Rectal smooth muscle tissue (tissue), 1 donor: Measurements from ENCODE around the gene MIGA1.

Source experiments
- H3K27ac ChIP-seq: one replicate; pipeline ENCODE4 v1.7.0; 2013; ENCODE audit warnings: low read depth, low read length, inconsistent platforms
- H3K27me3 ChIP-seq: one replicate; pipeline ENCODE4 v1.7.0; 2013; ENCODE audit warnings: low read length; ENCODE audit not compliant: control insufficient read depth, insufficient read depth
- H3K36me3 ChIP-seq: one replicate; pipeline ENCODE4 v1.7.0; 2013; ENCODE audit warnings: low read length; ENCODE audit not compliant: control insufficient read depth, insufficient read depth
- H3K4me1 ChIP-seq: one replicate; pipeline ENCODE4 v1.7.0; 2013; ENCODE audit warnings: low read length; ENCODE audit not compliant: control insufficient read depth, insufficient read depth
- H3K4me3 ChIP-seq: one replicate; pipeline ENCODE4 v1.7.0; 2013; ENCODE audit warnings: low read length
- H3K9ac ChIP-seq: one replicate; pipeline ENCODE4 v1.7.0; 2013; ENCODE audit warnings: low read length

Gene MIGA1

GRCh38 chr1:77832901-77833300 is 53.5 kb downstream of the MIGA1 start:
- H3K9ac ChIP-seq: no peak overlapping the region
- no peak overlapping the region for H3K4me3 ChIP-seq
- H3K36me3 ChIP-seq: no peaks in the 10 kb centered on the region
- H3K27ac ChIP-seq: peak overlapping the region; percentile 83
- H3K4me1 ChIP-seq: peaks cover 29% of the 10 kb centered on the region
- no peaks in the 10 kb centered on the region for H3K27me3 ChIP-seq

- H3K36me3 ChIP-seq: no peaks in the 10 kb centered on the region
- H3K4me3 ChIP-seq: no peak overlapping the region
- H3K27ac ChIP-seq: peak overlapping the region; percentile 83
- H3K27me3 ChIP-seq: no peaks in the 10 kb centered on the region
- H3K9ac ChIP-seq: no peak overlapping the region
- H3K4me1 ChIP-seq: peaks cover 29% of the 10 kb centered on the region
These were observed 54.2 kb downstream of the MIGA1 start for GRCh38 chr1:77833521-77834100.

- Histone ChIP-seq H3K27ac (peak overlapping the region; percentile 83), H3K36me3 (no peaks in the 10 kb centered on the region)
These were observed 55.4 kb downstream of the MIGA1 start for GRCh38 chr1:77834771-77835334.

GRCh38 chr1:77841574-77841973 is 62.1 kb downstream of the MIGA1 start:
- Histone ChIP-seq H3K27ac (no peak overlapping the region), H3K36me3 (no peaks in the 10 kb centered on the region), H3K27me3 (no peaks in the 10 kb centered on the region), H3K4me1 (peaks cover 2% of the 10 kb centered on the region), H3K4me3 (no peak overlapping the region), H3K9ac (no peak overlapping the region)

More at GRCh38 chr1:77834771-77835334, 55.4 kb downstream of the MIGA1 start:
- Histone ChIP-seq H3K27me3 (no peaks in the 10 kb centered on the region), H3K9ac (no peak overlapping the region), H3K4me3 (no peak overlapping the region), H3K4me1 (peaks cover 29% of the 10 kb centered on the region)

- H3K4me1 ChIP-seq: peaks cover 2% of the 10 kb centered on the region
- H3K27me3 ChIP-seq: no peaks in the 10 kb centered on the region
- H3K27ac ChIP-seq: no peak overlapping the region
- no peaks in the 10 kb centered on the region for H3K36me3 ChIP-seq
- H3K4me3 ChIP-seq: no peak overlapping the region
- H3K9ac ChIP-seq: no peak overlapping the region
These were observed 66.5 kb downstream of the MIGA1 start for GRCh38 chr1:77845951-77846350.

GRCh38 chr1:77846966-77847365 is 67.5 kb downstream of the MIGA1 start:
- Histone ChIP-seq H3K27me3 (no peaks in the 10 kb centered on the region), H3K36me3 (no peaks in the 10 kb centered on the region), H3K4me1 (peaks cover 2% of the 10 kb centered on the region), H3K4me3 (no peak overlapping the region), H3K9ac (no peak overlapping the region), H3K27ac (no peak overlapping the region)

GRCh38 chr1:77847621-77848080 is 68.2 kb downstream of the MIGA1 start:
- no peaks in the 10 kb centered on the region for H3K36me3 ChIP-seq
- H3K4me1 ChIP-seq: peaks cover 2% of the 10 kb centered on the region
- H3K27ac ChIP-seq: no peak overlapping the region
- no peaks in the 10 kb centered on the region for H3K27me3 ChIP-seq
- no peak overlapping the region for H3K4me3 ChIP-seq
- H3K9ac ChIP-seq: no peak overlapping the region

- Histone ChIP-seq H3K9ac (no peak overlapping the region), H3K27ac (no peak overlapping the region), H3K27me3 (no peaks in the 10 kb centered on the region), H3K4me1 (peaks cover 2% of the 10 kb centered on the region), H3K36me3 (no peaks in the 10 kb centered on the region), H3K4me3 (no peak overlapping the region)
These were observed 70.6 kb downstream of the MIGA1 start for GRCh38 chr1:77850082-77850481.

GRCh38 chr1:77857552-77857951 is 78.1 kb downstream of the MIGA1 start:
- Histone ChIP-seq H3K4me1 (no peaks in the 10 kb centered on the region), H3K9ac (no peak overlapping the region), H3K27ac (no peak overlapping the region), H3K36me3 (no peaks in the 10 kb centered on the region), H3K27me3 (no peaks in the 10 kb centered on the region), H3K4me3 (no peak overlapping the region)

- H3K36me3 ChIP-seq: no peaks in the 10 kb centered on the region
- no peaks in the 10 kb centered on the region for H3K27me3 ChIP-seq
- no peak overlapping the region for H3K27ac ChIP-seq
- no peak overlapping the region for H3K9ac ChIP-seq
- no peaks in the 10 kb centered on the region for H3K4me1 ChIP-seq
- no peak overlapping the region for H3K4me3 ChIP-seq
These were observed 79.3 kb downstream of the MIGA1 start for GRCh38 chr1:77858725-77859124.

GRCh38 chr1:77859248-77859647 is 79.8 kb downstream of the MIGA1 start:
- Histone ChIP-seq H3K4me1 (no peaks in the 10 kb centered on the region), H3K27ac (no peak overlapping the region), H3K27me3 (no peaks in the 10 kb centered on the region), H3K9ac (no peak overlapping the region), H3K4me3 (no peak overlapping the region), H3K36me3 (no peaks in the 10 kb centered on the region)

- no peaks in the 10 kb centered on the region for H3K27me3 ChIP-seq
- H3K4me3 ChIP-seq: no peak overlapping the region
- no peak overlapping the region for H3K9ac ChIP-seq
- H3K27ac ChIP-seq: no peak overlapping the region
- H3K36me3 ChIP-seq: peaks cover 5% of the 10 kb centered on the region
- H3K4me1 ChIP-seq: no peaks in the 10 kb centered on the region
These were observed 86.8 kb downstream of the MIGA1 start for GRCh38 chr1:77866296-77866695.

- no peak overlapping the region for H3K9ac ChIP-seq
- H3K4me1 ChIP-seq: no peaks in the 10 kb centered on the region
- H3K27ac ChIP-seq: no peak overlapping the region
These were observed 93.2 kb downstream of the MIGA1 start for GRCh38 chr1:77872645-77873044.

More at GRCh38 chr1:77872645-77873044, 93.2 kb downstream of the MIGA1 start:
- Histone ChIP-seq H3K4me3 (no peak overlapping the region), H3K27me3 (no peaks in the 10 kb centered on the region), H3K36me3 (no peaks in the 10 kb centered on the region)
